HCT116 (cell line): ENCODE data around the gene NCKAP5.

Source experiments
- POLR2A ChIP-seq: IDR thresholded peaks from 2 replicates; pipeline ENCODE4 v1.7.0; 2011; ENCODE audit warnings: borderline replicate concordance; ENCODE audit not compliant: insufficient read depth, insufficient read length; ENCODE audit errors: extremely low read depth
- POLR2AphosphoS5 ChIP-seq: IDR thresholded peaks from 2 replicates; pipeline ENCODE4 v1.6.1; 2011; ENCODE audit warnings: mild to moderate bottlenecking, low read depth, low read length, moderate library complexity
- TCF7L2 ChIP-seq: IDR thresholded peaks from 2 replicates; pipeline ENCODE4 v1.7.0; 2011; ENCODE audit warnings: borderline replicate concordance, inconsistent platforms; ENCODE audit not compliant: insufficient read depth, insufficient read length; ENCODE audit errors: extremely low read depth
- ZFX ChIP-seq: fragments of 450-650 bp; IDR thresholded peaks from 2 replicates; pipeline ENCODE4 v1.6.1; 2017
- TF ChIP-seq, protein P1 (sequence below), 3 experiments: fragments of 200-600 bp in 1 of 3; sonication (generic) in 1 of 3; IDR thresholded peaks in 2 of 3; conservative IDR thresholded peaks in 1 of 3; 2 replicates each; pipeline ENCODE4 v1.5.1; 2012 to 2017; ENCODE audit warnings: low read depth in 2 of 3, low read length in 2 of 3, antibody characterized with exemption in 1 of 3, borderline replicate concordance in 1 of 3, control low read depth in 1 of 3, mild to moderate bottlenecking in 1 of 3, mixed read lengths in 1 of 3, mixed run types in 1 of 3, moderate library complexity in 1 of 3; ENCODE audit not compliant: insufficient read depth in 1 of 3
- TF ChIP-seq, protein P2 (sequence below): IDR thresholded peaks from 2 replicates; pipeline ENCODE4 v1.6.1; 2012; ENCODE audit warnings: low read depth

DNA sequence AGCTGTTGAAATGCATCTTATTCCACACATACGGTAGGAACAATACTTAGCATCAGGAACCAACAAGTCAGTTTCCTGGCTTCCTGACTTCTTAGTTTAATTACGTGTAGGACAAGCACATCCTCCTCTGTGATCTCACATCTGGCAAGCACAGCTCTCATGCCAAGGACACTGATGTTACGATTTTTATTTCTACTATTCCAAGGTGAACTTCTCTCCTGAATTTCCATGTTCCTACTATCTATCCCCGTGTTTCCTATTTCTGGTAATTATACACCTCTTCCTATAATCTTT is 374.0 kb downstream of the NCKAP5 start:
- no peak for TF ChIP-seq POLR2A
- TF ChIP-seq, protein P1, sequence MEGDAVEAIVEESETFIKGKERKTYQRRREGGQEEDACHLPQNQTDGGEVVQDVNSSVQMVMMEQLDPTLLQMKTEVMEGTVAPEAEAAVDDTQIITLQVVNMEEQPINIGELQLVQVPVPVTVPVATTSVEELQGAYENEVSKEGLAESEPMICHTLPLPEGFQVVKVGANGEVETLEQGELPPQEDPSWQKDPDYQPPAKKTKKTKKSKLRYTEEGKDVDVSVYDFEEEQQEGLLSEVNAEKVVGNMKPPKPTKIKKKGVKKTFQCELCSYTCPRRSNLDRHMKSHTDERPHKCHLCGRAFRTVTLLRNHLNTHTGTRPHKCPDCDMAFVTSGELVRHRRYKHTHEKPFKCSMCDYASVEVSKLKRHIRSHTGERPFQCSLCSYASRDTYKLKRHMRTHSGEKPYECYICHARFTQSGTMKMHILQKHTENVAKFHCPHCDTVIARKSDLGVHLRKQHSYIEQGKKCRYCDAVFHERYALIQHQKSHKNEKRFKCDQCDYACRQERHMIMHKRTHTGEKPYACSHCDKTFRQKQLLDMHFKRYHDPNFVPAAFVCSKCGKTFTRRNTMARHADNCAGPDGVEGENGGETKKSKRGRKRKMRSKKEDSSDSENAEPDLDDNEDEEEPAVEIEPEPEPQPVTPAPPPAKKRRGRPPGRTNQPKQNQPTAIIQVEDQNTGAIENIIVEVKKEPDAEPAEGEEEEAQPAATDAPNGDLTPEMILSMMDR (IDR thresholded peaks at IDR 0.05 in 2 of 3, conservative IDR thresholded peaks at IDR 0.05 in 1 of 3; ENCODE audit: borderline replicate concordance in 1 of 3, insufficient read depth in 1 of 3, low read depth in 2 of 3, low read length in 2 of 3), result no peak
- TF ChIP-seq, protein P2, sequence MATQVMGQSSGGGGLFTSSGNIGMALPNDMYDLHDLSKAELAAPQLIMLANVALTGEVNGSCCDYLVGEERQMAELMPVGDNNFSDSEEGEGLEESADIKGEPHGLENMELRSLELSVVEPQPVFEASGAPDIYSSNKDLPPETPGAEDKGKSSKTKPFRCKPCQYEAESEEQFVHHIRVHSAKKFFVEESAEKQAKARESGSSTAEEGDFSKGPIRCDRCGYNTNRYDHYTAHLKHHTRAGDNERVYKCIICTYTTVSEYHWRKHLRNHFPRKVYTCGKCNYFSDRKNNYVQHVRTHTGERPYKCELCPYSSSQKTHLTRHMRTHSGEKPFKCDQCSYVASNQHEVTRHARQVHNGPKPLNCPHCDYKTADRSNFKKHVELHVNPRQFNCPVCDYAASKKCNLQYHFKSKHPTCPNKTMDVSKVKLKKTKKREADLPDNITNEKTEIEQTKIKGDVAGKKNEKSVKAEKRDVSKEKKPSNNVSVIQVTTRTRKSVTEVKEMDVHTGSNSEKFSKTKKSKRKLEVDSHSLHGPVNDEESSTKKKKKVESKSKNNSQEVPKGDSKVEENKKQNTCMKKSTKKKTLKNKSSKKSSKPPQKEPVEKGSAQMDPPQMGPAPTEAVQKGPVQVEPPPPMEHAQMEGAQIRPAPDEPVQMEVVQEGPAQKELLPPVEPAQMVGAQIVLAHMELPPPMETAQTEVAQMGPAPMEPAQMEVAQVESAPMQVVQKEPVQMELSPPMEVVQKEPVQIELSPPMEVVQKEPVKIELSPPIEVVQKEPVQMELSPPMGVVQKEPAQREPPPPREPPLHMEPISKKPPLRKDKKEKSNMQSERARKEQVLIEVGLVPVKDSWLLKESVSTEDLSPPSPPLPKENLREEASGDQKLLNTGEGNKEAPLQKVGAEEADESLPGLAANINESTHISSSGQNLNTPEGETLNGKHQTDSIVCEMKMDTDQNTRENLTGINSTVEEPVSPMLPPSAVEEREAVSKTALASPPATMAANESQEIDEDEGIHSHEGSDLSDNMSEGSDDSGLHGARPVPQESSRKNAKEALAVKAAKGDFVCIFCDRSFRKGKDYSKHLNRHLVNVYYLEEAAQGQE, result no peak
- no peak for TF ChIP-seq TCF7L2
- TF ChIP-seq POLR2AphosphoS5, result no peak
- TF ChIP-seq ZFX, result no peak
